GM12878 (cell line): ENCODE measurements around the gene EEF1AKMT2. TPM values are rescaled to one million over a fixed set of nuclear protein-coding genes. Genes with fewer than 3 reads are reported as not detected.

Source experiments
- ATAC-seq: fragments of 200-7000 bp; cut with Tn5 transposase; 3 replicates; pipeline ENCODE4 v1.9.1; 2020; ENCODE audit warnings: mild to moderate bottlenecking, moderate library complexity
- BruUV-seq: library from RNA; stranded (reverse); fragments of 400-500 nt; replicated peaks from 2 replicates; lab custom pipeline; 2021; lab: Mats Ljungman, UMichigan
- CTCF ChIA-PET: fragments of 300-600 bp; sonication (Branson Sonifier 250); formaldehyde crosslinking; extraction: SDS; loops from one replicate; lab custom pipeline; 2021; ENCODE audit warnings: inconsistent platforms; lab: Yijun Ruan, JAX
- POLR2A ChIA-PET: fragments of 350-600 bp; formaldehyde crosslinking; extraction: SDS; loops from one replicate; lab custom pipeline; 2021; ENCODE audit warnings: inconsistent platforms; lab: Charles Lee
- RAD21 ChIA-PET: fragments of 300-600 bp; sonication (Branson Sonifier 250); formaldehyde crosslinking; loops from one replicate; lab custom pipeline; 2023; ENCODE audit warnings: antibody characterized with exemption; ENCODE audit not compliant: unreplicated experiment; lab: Charles Lee
- SMC1A ChIA-PET: fragments of 300-600 bp; sonication (Branson Sonifier 250); formaldehyde crosslinking; loops from one replicate; lab custom pipeline; 2023; ENCODE audit not compliant: unreplicated experiment, uncharacterized antibody; lab: Charles Lee
- DNase-seq: peaks from one replicate; pipeline ENCODE4 v3.0.0-alpha.2; 2011; ENCODE audit warnings: low read depth, low spot score
- FAIRE-seq: peaks from 3 replicates; lab custom pipeline; 2011; peaks lifted over from hg19 to GRCh38; lab: Jason Lieb, UNC
- H2AFZ ChIP-seq: 2 replicates; pipeline ENCODE4 v1.6.0; 2011; ENCODE audit warnings: low read depth, low read length, control low read depth; ENCODE audit not compliant: control insufficient read depth
- H3K27ac ChIP-seq: 2 replicates; pipeline ENCODE4 v1.5.1; 2011; ENCODE audit warnings: control low read depth; ENCODE audit not compliant: control insufficient read depth, insufficient read depth
- H3K27me3 ChIP-seq, 2 experiments: replicated peaks in 1 of 2; 2 replicates each; pipeline versions ENCODE4 v1.6.0 to v1.6.1; 2011; ENCODE audit warnings: low read length in 1 of 2; ENCODE audit not compliant: control insufficient read depth in 2 of 2, insufficient read depth in 2 of 2
- H3K36me3 ChIP-seq, 2 experiments: 2 replicates each; pipeline ENCODE4 v1.5.1; 2011; ENCODE audit warnings: low read length in 1 of 2; ENCODE audit not compliant: control insufficient read depth in 2 of 2, insufficient read depth in 2 of 2
- H3K4me1 ChIP-seq: 2 replicates; pipeline ENCODE4 v1.6.1; 2011; ENCODE audit warnings: mild to moderate bottlenecking, low read length, moderate library complexity, mixed read lengths; ENCODE audit not compliant: control insufficient read depth, insufficient read depth
- H3K4me2 ChIP-seq: 2 replicates; pipeline ENCODE4 v1.6.0; 2011; ENCODE audit warnings: control low read depth; ENCODE audit not compliant: control insufficient read depth, insufficient read depth
- H3K4me3 ChIP-seq: fragments of 200-600 bp; sonication (generic); 2 replicates; pipeline ENCODE4 v1.5.1; 2016
- H3K79me2 ChIP-seq: 2 replicates; pipeline ENCODE4 v1.6.0; 2011; ENCODE audit warnings: low read length; ENCODE audit not compliant: control insufficient read depth, insufficient read depth
- H3K9ac ChIP-seq: 2 replicates; pipeline ENCODE4 v1.8.0; 2011; ENCODE audit warnings: low read length, control low read depth, mixed read lengths; ENCODE audit not compliant: control insufficient read depth, insufficient read depth
- H3K9me3 ChIP-seq: replicated peaks from 3 replicates; pipeline ENCODE4 v1.5.1; 2011; ENCODE audit warnings: mild to moderate bottlenecking, low read length; ENCODE audit not compliant: control insufficient read depth, insufficient read depth
- H4K20me1 ChIP-seq: 2 replicates; pipeline ENCODE4 v1.6.0; 2011; ENCODE audit not compliant: control insufficient read depth, insufficient read depth
- CREM ChIP-seq: IDR thresholded peaks from 2 replicates; pipeline ENCODE4 v1.6.1; 2014; ENCODE audit warnings: antibody characterized with exemption, low read depth
- ETV6 ChIP-seq, 2 experiments: fragments of 450-650 bp in 1 of 2; IDR thresholded peaks in 1 of 2; conservative IDR thresholded peaks in 1 of 2; 2 replicates each; pipeline ENCODE4 v1.6.1; 2014; ENCODE audit warnings: antibody characterized with exemption in 1 of 2, borderline replicate concordance in 1 of 2, low read depth in 1 of 2, mild to moderate bottlenecking in 1 of 2, moderate library complexity in 1 of 2
- MXI1 ChIP-seq: fragments of 150-350 bp; IDR thresholded peaks from 2 replicates; pipeline ENCODE4 v1.6.1; 2011; ENCODE audit warnings: low read depth, mild to moderate bottlenecking, inconsistent platforms, low read length, improper control_type of control experiment
- NR2F1 ChIP-seq: fragments of 450-650 bp; conservative IDR thresholded peaks from 2 replicates; pipeline ENCODE4 v1.6.1; 2017; ENCODE audit warnings: mild to moderate bottlenecking
- PKNOX1 ChIP-seq: fragments of 450-650 bp; IDR thresholded peaks from 2 replicates; pipeline ENCODE4 v1.6.1; 2016; ENCODE audit warnings: mild to moderate bottlenecking
- POU2F2 ChIP-seq: IDR thresholded peaks from 3 replicates; pipeline ENCODE4 v1.6.1; 2011; ENCODE audit warnings: low read depth, mild to moderate bottlenecking, low read length, borderline replicate concordance
- RUNX3 ChIP-seq: IDR thresholded peaks from 2 replicates; pipeline ENCODE4 v1.6.1; 2012; ENCODE audit warnings: low read length, inconsistent platforms
- SMAD1 ChIP-seq: fragments of 450-650 bp; IDR thresholded peaks from 2 replicates; pipeline ENCODE4 v1.6.1; 2018; ENCODE audit warnings: mild to moderate bottlenecking, low read depth; ENCODE audit not compliant: partially characterized antibody
- SPI1 ChIP-seq: IDR thresholded peaks from 2 replicates; pipeline ENCODE4 v1.6.1; 2011; ENCODE audit warnings: low read depth, mild to moderate bottlenecking, low read length, moderate library complexity, borderline replicate concordance; ENCODE audit not compliant: insufficient read depth
- YY1 ChIP-seq: IDR thresholded peaks from 2 replicates; pipeline ENCODE4 v1.6.1; 2011; ENCODE audit warnings: low read depth, mild to moderate bottlenecking, low read length
- ZNF274 ChIP-seq: IDR thresholded peaks from one replicate; pipeline ENCODE4 v1.8.0; 2011; ENCODE audit not compliant: insufficient read length, insufficient read depth
- WGBS: methylation state at CpG from one replicate; pipeline ENCODE4 v1.1.6; 2016; ENCODE audit warnings: low lambda C conversion rate; ENCODE audit not compliant: insufficient replicate concordance, insufficient coverage; ENCODE audit errors: missing lambda C conversion rate; 5-methylcytosine and 5-hydroxymethylcytosine counted together
- in situ Hi-C: fragments of 300-500 bp; cut with MboI; formaldehyde crosslinking; loops from 9 replicates; pipeline ENCODE4 v1.14.3; 2018; ENCODE audit warnings: mixed read lengths
- intact Hi-C: fragments of 100-400 bp; cut with micrococcal nuclease; formaldehyde crosslinking; loops from one replicate; pipeline ENCODE4 v1.14.2; 2022; ENCODE audit not compliant: unreplicated experiment
- polyA plus RNA-seq, 11 experiments: library from polyadenylated mRNA; depleted of rRNA in 4 of 11; unstranded in 6 of 11; stranded (reverse) in 5 of 11; fragments of >200 nt; fragmentation: Nextera tagmentation in 4 of 11; fragmentation: Illumina TruSeq in 1 of 11; extraction: Ambion mirVana in 4 of 11; extraction: Trizol in 1 of 11; gene quantifications; 1 replicate in 1 of 11; 2 replicates in 10 of 11; pipeline versions ENCODE4 v1.2.1 to v1.2.3, GENCODE V29; 2011 to 2016; ENCODE audit warnings: inconsistent platforms in 2 of 11, missing spikeins in 2 of 11, low read depth in 1 of 11
- total RNA-seq, 4 experiments: library from RNA; depleted of rRNA in 3 of 4; stranded (reverse); fragments of >200 nt in 3 of 4; fragmentation: Illumina TruSeq in 1 of 4; extraction: Trizol in 1 of 4; gene quantifications; 2 replicates each; pipeline versions ENCODE4 v1.2.1 to v1.2.3, GENCODE V29; 2013 to 2021

EEF1AKMT2 gene
- total and polyA plus RNA-seq, 10 of the 15 experiments (the other 5 are each of a cell fraction or from before 2014, with no cell fraction given): 9.1 to 29.3 (median 23.6) TPM

DNA sequence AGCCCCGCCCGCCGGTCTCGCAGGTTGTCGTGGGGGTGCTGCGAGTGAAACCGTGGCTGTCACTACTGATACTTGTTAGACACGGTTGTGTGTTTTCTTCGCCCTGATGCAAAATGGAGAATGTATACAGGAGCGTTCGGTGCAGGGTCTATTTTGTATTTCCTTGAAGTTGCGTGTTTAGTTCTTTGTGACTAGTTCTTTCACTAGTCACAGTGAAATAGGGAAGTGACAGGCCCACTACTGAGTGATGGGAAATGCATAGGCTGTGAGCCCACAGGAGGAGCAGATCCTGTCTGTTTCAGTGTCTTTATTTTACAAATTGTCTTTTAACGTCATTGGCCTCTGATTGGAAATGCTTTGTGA is 10.6 kb upstream of the EEF1AKMT2 start:
- ATAC-seq: peak; percentile 57
- Histone ChIP-seq H3K4me3 (peak overlapping the region; percentile 80), H3K79me2 (peaks cover 24% of the 10 kb centered on the region), H3K9me3 (no peaks in the 10 kb centered on the region), H3K9ac (peak overlapping the region; percentile 77), H3K4me1 (no peaks in the 10 kb centered on the region), H3K27ac (peak overlapping the region; percentile 70), H4K20me1 (no peaks in the 10 kb centered on the region), H3K36me3 (no peaks in the 10 kb centered on the region), H2AFZ (peak overlapping the region; percentile 29), H3K4me2 (peak overlapping the region; percentile 74), H3K27me3 (no peaks in the 10 kb centered on the region)
- ChIA-PET SMC1A (interaction anchor here (0.6 to 2.1 kb wide), 6 partner anchors 14 to 261 kb away, joined by 3 to 6 read pairs (median 3); no protein-coding TSS in a partner anchor), POLR2A (no interaction called here), RAD21 (interaction anchor here (0.8 to 1.4 kb wide), 3 partner anchors 11 to 61 kb away, joined by 4 to 8 read pairs (median 7); partner anchors contain the start of gene EEF1AKMT2), CTCF (interaction anchor here (0.8 to 1.4 kb wide), 6 partner anchors 10 to 61 kb away, joined by 3 to 5 read pairs (median 4); no protein-coding TSS in a partner anchor)
- intact Hi-C loops (loop anchor here (5.0 kb wide), 1 partner anchor 1805 kb away; no protein-coding TSS in a partner anchor), in situ Hi-C loops (no loop called here)
- no peak for DNase-seq
- TF ChIP-seq PKNOX1 (peak; percentile 70), YY1 (0 out of 2 replicates have a peak, but pooled peaks have one; percentile 5), NR2F1 (no peak), CREM (no peak), POU2F2 (0 out of 3 replicates have a peak, but pooled peaks have one; percentile 43), MXI1 (0 out of 2 replicates have a peak, but pooled peaks have one; percentile 2), ZNF274 (no peak), SPI1 (peak; percentile 87), SMAD1 (no peak), RUNX3 (0 out of 2 replicates have a peak, but pooled peaks have one; percentile 14), ETV6 (conservative IDR thresholded peaks at IDR 0.05 in 1 of 2, IDR thresholded peaks at IDR 0.05 in 1 of 2; ENCODE audit: borderline replicate concordance in 1 of 2, low read depth in 1 of 2) (0 out of 4 replicates have a peak, but pooled peaks of 1 of the 2 experiments have one; percentile 34)
- no TSS peak for BruUV-seq
- WGBS: under 1% methylated on average over 13 of the region's 13 CpGs
- FAIRE-seq: peak; percentile 85
